HG03025 (cell line): ENCODE results near the gene CLBA1.
"Not testable (repeated sequence)": the region's sequence is repeated elsewhere in the genome, so short reads cannot be mapped to it uniquely, and the experiment has no call there.

ENCODE experiments used
- ATAC-seq: cut with Tn5 transposase; IDR thresholded peaks from one replicate; pipeline ENCODE4 v1.9.1; 2021; ENCODE audit warnings: mild to moderate bottlenecking, moderate library complexity; ENCODE audit not compliant: unreplicated experiment, low FRiP score

The CLBA1 gene

GRCh38 chr14:104985675-104986486, at the start of gene CLBA1:
Gene CLBA1, plus strand, starts transcription at chr14:104985788. Its CDS starts 644 bp downstream, at chr14:104986432.
- peak; percentile 90 for ATAC-seq

- ATAC-seq, result no peak
These were observed 49.6 kb upstream of the CLBA1 start for GRCh38 chr14:104935955-104936354.

- ATAC-seq, result no peak
These were observed 49.0 kb upstream of the CLBA1 start for GRCh38 chr14:104936361-104937155.

GRCh38 chr14:104937161-104937560, 48.4 kb upstream of the CLBA1 start:
- ATAC-seq, result no peak

GRCh38 chr14:104937694-104938365, 47.8 kb upstream of the CLBA1 start:
- no peak for ATAC-seq

- ATAC-seq, result no peak
These were observed 47.2 kb upstream of the CLBA1 start for GRCh38 chr14:104938436-104938835.

- no peak for ATAC-seq
These were observed 46.6 kb upstream of the CLBA1 start for GRCh38 chr14:104938960-104939359.

GRCh38 chr14:104939666-104940410, 45.8 kb upstream of the CLBA1 start:
- ATAC-seq, result no peak

- ATAC-seq, result no peak
These were observed 45.0 kb upstream of the CLBA1 start for GRCh38 chr14:104940526-104941150.

GRCh38 chr14:104941508-104942365, 43.9 kb upstream of the CLBA1 start:
- no peak for ATAC-seq

- ATAC-seq, result no peak
These were observed 43.0 kb upstream of the CLBA1 start for GRCh38 chr14:104942586-104942985.

- ATAC-seq, result not testable (repeated sequence)
These were observed 42.2 kb upstream of the CLBA1 start for GRCh38 chr14:104943216-104944015.

GRCh38 chr14:104944016-104944308, 41.6 kb upstream of the CLBA1 start:
- not testable (repeated sequence) for ATAC-seq

GRCh38 chr14:104944436-104945205, 41.0 kb upstream of the CLBA1 start:
- not testable (repeated sequence) for ATAC-seq

GRCh38 chr14:104945266-104945665, 40.3 kb upstream of the CLBA1 start:
- not testable (repeated sequence) for ATAC-seq

- not testable (repeated sequence) for ATAC-seq
These were observed 39.3 kb upstream of the CLBA1 start for GRCh38 chr14:104945986-104946965.
